ENCODE results near the gene PDGFD. TPM values are rescaled to one million over a fixed set of nuclear protein-coding genes. Genes with fewer than 3 reads are reported as not detected.

The PDGFD gene
- total and polyA plus RNA-seq, 2 donors (not counting 3 experiments of a cell fraction or from before 2014, with no cell fraction given): 6.3 to 13.1 TPM

- intact Hi-C loops (cut with micrococcal nuclease): no loop called here
- H3K9ac ChIP-seq (replicated peaks; ENCODE audit: extremely low read depth, insufficient read depth, low read length): no peak overlapping the region
- H3K27me3 ChIP-seq (ENCODE audit: control insufficient read depth in 2 of 2, insufficient read depth in 2 of 2, low read length in 2 of 2): no peaks in the 10 kb centered on the region
- no peak overlapping the region for H2AFZ ChIP-seq (ENCODE audit: low read depth, low read length)
- H3K9me3 ChIP-seq (replicated peaks; ENCODE audit: control insufficient read depth, insufficient read depth, low read length): no peaks in the 10 kb centered on the region
- DNase-seq (ENCODE audit: low read depth, low spot score) (no peak), FAIRE-seq (no peak)
- CTCF ChIA-PET: interaction anchor here (0.5 kb wide), 1 partner anchor 248 kb away, joined by 3 read pairs; no protein-coding TSS in a partner anchor
- dilution Hi-C loops (cut with MboI; ENCODE audit: extremely low pct_ligation_motif_present, low sequenced_read_pairs): no loop called here
- POLR2A ChIA-PET: no interaction called here
- H3K4me3 ChIP-seq (replicated peaks in 1 of 3; ENCODE audit: insufficient read depth in 1 of 3, low read depth in 1 of 3, low read length in 3 of 3): no peak overlapping the region
- no peak overlapping the region for H3K27ac ChIP-seq (ENCODE audit: insufficient read depth, low read depth, low read length)
- BruUV-seq (replicated peaks): no TSS peak
- H3K9me1 ChIP-seq (replicated peaks; ENCODE audit: control insufficient read depth, extremely low read depth, insufficient read depth, low read length): no peaks in the 10 kb centered on the region
- no peaks in the 10 kb centered on the region for H4K20me1 ChIP-seq (replicated peaks; ENCODE audit: control insufficient read depth, extremely low read depth, insufficient read depth, low read length)
- no peak for TF ChIP-seq POLR2A (IDR thresholded peaks at IDR 0.05; ENCODE audit: low read depth, low read length)
- TF ChIP-seq, protein P1, sequence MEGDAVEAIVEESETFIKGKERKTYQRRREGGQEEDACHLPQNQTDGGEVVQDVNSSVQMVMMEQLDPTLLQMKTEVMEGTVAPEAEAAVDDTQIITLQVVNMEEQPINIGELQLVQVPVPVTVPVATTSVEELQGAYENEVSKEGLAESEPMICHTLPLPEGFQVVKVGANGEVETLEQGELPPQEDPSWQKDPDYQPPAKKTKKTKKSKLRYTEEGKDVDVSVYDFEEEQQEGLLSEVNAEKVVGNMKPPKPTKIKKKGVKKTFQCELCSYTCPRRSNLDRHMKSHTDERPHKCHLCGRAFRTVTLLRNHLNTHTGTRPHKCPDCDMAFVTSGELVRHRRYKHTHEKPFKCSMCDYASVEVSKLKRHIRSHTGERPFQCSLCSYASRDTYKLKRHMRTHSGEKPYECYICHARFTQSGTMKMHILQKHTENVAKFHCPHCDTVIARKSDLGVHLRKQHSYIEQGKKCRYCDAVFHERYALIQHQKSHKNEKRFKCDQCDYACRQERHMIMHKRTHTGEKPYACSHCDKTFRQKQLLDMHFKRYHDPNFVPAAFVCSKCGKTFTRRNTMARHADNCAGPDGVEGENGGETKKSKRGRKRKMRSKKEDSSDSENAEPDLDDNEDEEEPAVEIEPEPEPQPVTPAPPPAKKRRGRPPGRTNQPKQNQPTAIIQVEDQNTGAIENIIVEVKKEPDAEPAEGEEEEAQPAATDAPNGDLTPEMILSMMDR (IDR thresholded peaks at IDR 0.05; ENCODE audit: extremely low read depth in 1 of 2, insufficient read depth in 1 of 2, low read depth in 1 of 2, low read length in 2 of 2): no peak
- no peak for TF ChIP-seq EZH2 (IDR thresholded peaks at IDR 0.05; ENCODE audit: borderline replicate concordance, low read depth, low read length, severe bottlenecking)
- TF ChIP-seq MAX (IDR thresholded peaks at IDR 0.05; ENCODE audit: insufficient read depth, insufficient read length): no peak
- TF ChIP-seq GATA2 (IDR thresholded peaks at IDR 0.05; ENCODE audit: insufficient read depth, insufficient read length, low read depth, low read length): no peak
- no peak for TF ChIP-seq POLR2AphosphoS5 (IDR thresholded peaks at IDR 0.05; ENCODE audit: insufficient read depth, low read depth, low read length)
- TF ChIP-seq JUN (IDR thresholded peaks at IDR 0.05; ENCODE audit: borderline replicate concordance, insufficient read depth, insufficient read length, low read depth): no peak
- no peak for TF ChIP-seq MYC (IDR thresholded peaks at IDR 0.05; ENCODE audit: low read depth, low read length)
- TF ChIP-seq FOS (IDR thresholded peaks at IDR 0.05; ENCODE audit: borderline replicate concordance, insufficient read depth, low read length): no peak
- H3K4me2 ChIP-seq (ENCODE audit: insufficient read depth, low read length): no peak overlapping the region
- H3K79me2 ChIP-seq (ENCODE audit: control insufficient read depth, insufficient read depth, low read length): no peaks in the 10 kb centered on the region
- H3K36me3 ChIP-seq (ENCODE audit: control insufficient read depth in 2 of 2, extremely low read depth in 1 of 2, insufficient read depth in 2 of 2, low read length in 2 of 2): no peaks in the 10 kb centered on the region
- H3K4me1 ChIP-seq (ENCODE audit: control insufficient read depth, extremely low read depth, insufficient read depth, low read length): peaks cover 6% of the 10 kb centered on the region
These were observed 219.6 kb downstream of the PDGFD start for GRCh38 chr11:103944251-103944940.

All from endothelial cell of umbilical vein (primary cell).